HG03439 (cell line): Measurements from ENCODE around the gene ARHGEF4.

Source experiments
- ATAC-seq: cut with Tn5 transposase; IDR thresholded peaks from one replicate; pipeline ENCODE4 v1.9.1; 2021; ENCODE audit warnings: mild to moderate bottlenecking, moderate library complexity; ENCODE audit not compliant: unreplicated experiment

The ARHGEF4 gene

GRCh38 chr2:130915149-130915548 is 78.4 kb downstream of the ARHGEF4 start:
- ATAC-seq, result no peak

DNA sequence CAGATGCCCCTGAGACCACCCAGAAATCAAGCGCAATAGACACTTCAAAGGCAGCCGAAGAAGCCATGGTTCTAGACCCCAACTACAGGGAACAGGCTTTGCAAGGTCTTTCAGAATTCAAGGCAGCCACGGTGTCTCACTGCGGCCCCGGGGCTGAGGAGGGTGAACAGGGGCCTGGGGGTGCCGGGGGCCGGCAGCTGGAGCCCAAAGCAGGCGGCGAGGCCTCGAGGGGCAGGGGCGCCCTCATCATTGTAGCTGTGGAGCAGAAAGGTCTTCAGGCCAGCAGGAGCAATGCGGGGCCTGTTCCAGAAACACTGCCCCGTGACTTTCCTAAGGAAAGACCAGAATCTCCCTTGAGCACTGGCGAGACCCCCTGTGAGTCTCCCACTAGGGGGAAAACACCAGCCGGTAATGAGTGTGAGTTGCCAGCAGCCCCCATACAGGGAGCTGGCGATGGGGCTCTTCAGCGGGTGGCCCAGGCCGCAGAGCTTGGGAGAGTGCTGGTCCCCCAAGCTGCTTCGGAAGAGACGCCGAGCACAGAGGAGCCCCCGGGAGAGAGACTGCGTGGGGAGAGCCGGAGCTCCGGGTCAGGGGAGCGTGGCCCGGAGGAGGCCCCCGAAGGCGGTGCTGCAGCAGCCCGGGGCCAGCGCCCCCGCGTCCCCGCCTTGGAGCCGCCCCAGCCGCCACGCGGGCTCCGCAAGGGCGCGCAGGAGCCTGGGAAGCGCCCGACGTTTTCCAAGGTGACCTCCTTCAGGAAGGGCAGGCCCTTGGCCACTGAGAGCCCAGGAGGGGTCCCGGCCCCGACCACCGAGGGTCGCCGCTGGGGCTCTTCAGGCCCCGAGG is 79.1 kb downstream of the ARHGEF4 start:
- no peak for ATAC-seq

- ATAC-seq, result no peak
Observed at GRCh38 chr2:130916438-130916705, 79.7 kb downstream of the ARHGEF4 start.

GRCh38 chr2:130917006-130917688 is 80.4 kb downstream of the ARHGEF4 start:
- ATAC-seq, result no peak

DNA sequence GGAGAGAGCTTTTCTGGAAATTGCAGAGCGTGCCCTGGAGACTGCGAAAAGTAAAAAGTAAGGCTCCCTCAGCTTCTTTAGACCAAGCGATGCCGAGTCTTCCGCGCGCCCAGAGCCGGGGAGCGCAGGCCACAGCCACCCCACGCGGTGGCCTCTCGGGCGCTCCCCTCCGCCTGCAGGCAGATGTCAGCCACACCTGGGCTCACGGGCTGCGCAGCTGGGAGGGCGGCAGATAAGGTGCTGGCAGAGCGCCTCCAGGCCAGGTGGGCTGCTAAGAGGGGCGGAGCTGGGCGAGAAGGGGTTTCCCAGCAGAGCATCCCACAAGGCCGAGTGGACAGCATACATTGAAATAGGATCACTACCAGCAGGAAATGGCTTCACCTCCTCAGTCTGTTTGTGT is 81.7 kb downstream of the ARHGEF4 start:
- ATAC-seq, result no peak

DNA sequence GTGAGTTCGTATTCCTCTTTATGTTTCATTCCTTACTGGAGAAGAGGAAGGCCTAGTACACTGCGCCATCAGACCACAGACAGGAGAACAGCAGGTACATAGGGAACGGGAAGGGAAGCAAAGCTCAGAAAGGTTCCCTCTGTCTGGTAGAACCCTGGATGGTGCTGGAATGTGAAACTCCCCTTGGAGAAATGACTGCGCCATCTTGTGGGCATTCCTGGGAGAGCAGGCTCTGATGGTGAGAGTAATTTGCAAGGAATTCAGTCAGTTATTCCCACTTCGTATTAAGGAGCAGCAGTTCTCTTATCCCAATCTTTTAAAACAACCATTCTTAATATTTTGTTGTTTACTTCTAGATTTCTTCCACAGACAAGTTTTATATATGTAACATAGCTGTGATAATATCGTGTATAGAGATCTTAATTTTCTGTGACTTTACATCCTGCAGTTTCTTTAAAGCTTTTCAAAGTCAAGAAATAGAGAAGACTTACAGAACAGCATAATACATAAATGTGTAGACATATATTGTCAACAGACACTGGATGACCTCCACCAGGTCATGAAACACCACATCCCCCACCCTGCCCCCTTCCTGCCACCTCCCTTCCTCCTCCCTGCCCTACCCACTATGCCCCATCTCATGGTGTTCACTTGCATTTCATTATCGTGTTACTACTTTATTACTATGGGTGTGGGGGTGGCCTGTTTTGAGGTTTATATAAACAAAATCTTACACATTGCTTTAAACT is 83.9 kb downstream of the ARHGEF4 start:
- ATAC-seq, result no peak

- ATAC-seq, result no peak
Observed at GRCh38 chr2:130921164-130921476, 84.4 kb downstream of the ARHGEF4 start.

GRCh38 chr2:130922417-130922816 is 85.7 kb downstream of the ARHGEF4 start:
- no peak for ATAC-seq

DNA sequence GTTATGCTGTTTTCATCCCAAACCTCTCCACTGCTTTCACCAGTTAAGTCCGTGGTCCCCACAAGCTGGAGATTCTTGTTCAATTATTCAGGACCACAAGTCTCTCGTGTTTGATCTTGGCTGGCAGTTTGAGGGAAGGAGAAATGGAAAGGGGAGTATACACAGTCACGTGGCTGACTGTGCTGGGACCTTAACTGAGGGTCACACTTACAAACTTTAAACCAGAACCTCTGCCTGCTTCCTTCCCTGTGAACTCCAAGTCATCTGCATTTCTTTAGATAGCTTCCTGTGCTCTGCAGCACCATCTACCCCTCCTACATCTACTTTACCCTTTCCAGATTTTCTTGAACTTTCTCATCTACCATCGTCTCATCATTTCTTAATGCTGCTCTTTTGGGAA is 91.7 kb downstream of the ARHGEF4 start:
- no peak for ATAC-seq

DNA sequence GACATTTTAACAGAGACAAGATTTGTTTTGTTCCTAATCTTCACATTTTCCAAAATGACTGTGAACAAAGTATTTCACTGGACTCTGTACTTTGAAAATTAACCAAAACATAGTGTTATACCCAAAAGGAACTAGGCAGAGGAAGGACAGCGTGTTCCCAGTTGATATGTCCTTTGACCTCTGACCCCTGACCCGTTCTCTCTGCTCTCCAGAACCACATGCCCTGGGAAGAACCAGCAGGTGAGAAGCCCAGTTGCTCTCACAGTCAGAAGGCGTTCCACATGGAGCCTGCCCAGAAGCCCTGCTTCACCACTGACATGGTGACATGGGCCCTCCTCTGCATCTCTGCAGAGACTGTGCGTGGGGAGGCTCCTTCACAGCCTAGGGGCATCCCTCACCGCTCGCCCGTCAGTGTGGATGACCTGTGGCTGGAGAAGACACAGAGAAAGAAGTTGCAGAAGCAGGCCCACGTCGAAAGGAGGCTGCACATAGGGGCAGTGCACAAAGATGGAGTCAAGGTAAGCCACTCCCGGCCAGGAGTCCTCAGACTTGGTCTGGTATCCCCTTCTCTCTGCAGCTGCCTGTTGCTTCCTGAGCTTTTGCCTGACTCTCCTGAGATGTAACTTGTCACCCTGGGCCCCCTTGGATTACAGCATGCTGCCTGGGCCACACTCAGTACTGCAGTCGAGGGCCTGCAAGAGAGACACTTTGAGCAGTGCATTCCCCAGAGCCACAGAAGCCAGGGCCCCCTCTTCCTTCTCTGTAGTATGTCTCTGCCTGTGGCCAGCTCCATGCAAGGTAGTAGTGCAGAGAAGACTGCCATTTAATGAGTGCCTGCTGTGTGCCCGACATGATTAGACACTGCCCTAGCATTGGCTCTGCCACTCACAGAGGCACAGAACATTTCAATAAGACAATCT is 94.3 kb downstream of the ARHGEF4 start:
- ATAC-seq, result no peak

GRCh38 chr2:130933501-130933900 is 96.8 kb downstream of the ARHGEF4 start:
- no peak for ATAC-seq

- ATAC-seq, result no peak
Observed at GRCh38 chr2:130936451-130936850, 99.7 kb downstream of the ARHGEF4 start.

DNA sequence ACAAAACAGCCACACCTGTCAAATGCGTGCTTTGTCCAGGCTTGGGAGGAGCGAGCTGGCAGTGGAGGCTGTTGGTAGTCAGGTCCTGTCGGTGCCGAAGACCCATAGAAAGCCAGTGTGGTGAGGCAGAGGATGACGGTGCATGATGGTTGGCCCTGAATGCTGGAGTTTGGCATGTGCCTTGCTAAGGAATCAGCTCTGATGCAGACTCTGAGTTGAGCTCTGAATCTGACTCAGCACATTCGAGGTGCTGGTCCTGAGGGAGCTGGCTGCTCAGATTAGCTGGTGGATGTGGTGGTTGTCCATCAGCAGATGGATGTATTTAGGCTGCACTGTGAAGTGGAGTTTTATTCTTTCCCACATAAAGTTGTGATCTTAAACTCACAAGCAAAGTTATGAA is 111.3 kb downstream of the ARHGEF4 start:
- no peak for ATAC-seq

GRCh38 chr2:130949954-130950353 is 113.2 kb downstream of the ARHGEF4 start:
- no peak for ATAC-seq

- no peak for ATAC-seq
Observed at GRCh38 chr2:130951018-130951417, 114.3 kb downstream of the ARHGEF4 start.

GRCh38 chr2:130954873-130955272 is 118.2 kb downstream of the ARHGEF4 start:
- ATAC-seq, result no peak

DNA sequence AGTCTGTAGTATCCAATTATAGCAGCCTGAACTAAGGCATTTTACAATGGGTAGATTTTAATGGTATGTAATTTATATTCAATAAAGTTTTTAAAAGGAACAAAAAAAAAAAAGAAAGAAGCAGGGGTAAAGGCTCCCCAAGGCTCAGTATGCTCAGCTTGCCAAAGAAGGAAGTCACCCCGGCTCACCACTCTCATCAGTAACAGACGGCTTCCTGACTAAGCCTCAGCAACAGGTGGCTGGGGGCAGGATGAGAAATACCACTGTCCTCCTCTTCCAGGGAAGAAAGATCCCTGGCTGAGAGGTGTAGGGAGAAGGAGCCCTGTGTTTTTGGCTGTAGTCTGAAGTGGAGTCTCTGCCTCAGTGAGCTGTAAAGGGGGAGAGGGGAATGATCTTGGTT is 121.2 kb downstream of the ARHGEF4 start:
- no peak for ATAC-seq

DNA sequence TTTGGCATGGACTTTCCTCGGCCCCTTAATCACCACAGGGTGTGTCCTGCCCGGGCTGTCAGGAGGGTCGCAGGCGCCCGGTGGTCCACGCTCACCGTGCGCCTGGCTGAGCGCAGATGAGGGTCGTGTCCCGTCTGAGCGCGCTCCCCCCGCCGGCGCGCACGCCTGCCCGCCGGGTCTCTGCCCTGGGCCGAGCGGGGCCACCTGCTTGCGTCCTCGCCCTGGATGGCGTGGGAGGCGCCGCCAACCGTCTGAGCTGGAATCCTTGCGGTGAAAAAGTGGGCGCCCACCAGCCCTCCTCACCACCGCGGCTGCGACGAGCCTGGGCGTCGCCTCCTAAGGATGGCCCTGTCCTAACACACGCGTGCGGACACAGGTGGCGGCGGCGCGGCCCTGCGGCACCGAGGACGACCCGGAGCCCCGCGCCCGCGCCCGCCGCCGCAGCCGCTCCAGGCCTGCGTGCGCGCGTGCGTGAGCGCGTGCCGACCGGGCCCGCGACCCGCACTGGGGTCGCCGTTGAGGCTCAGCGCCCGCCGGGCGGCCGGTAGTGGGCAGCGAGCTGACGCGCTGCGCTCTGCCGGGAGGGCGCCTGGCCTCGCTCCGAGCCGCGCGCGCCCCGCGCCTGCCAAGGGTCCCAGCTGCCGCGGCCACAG is 126.6 kb downstream of the ARHGEF4 start:
- no peak for ATAC-seq

- no peak for ATAC-seq
Observed at GRCh38 chr2:130963849-130964793, 127.4 kb downstream of the ARHGEF4 start.
